DND-41 (cell line): ENCODE data around the gene EPC2.

Source experiments
- ATAC-seq: fragments of 200-7000 bp; cut with Tn5 transposase; 3 replicates; pipeline ENCODE4 v1.9.1; 2021; ENCODE audit warnings: low read depth; ENCODE audit not compliant: insufficient read depth
- DNase-seq: peaks from one replicate; pipeline ENCODE4 v3.0.0-alpha.2; 2020
- H2AFZ ChIP-seq: 2 replicates; pipeline ENCODE4 v1.6.0; 2012; ENCODE audit warnings: low read depth, low read length
- H3K27ac ChIP-seq: 2 replicates; pipeline ENCODE4 v1.5.1; 2012; ENCODE audit warnings: low read length, inconsistent platforms
- H3K27me3 ChIP-seq: fragments of 200-600 bp; sonication (generic); 2 replicates; pipeline ENCODE4 v1.6.0; 2012; ENCODE audit warnings: low read length, mild to moderate bottlenecking, inconsistent platforms; ENCODE audit not compliant: insufficient read depth, poor library complexity
- H3K36me3 ChIP-seq: 2 replicates; pipeline ENCODE4 v1.5.1; 2012; ENCODE audit warnings: low read length, inconsistent platforms; ENCODE audit not compliant: insufficient read depth
- H3K4me1 ChIP-seq: 2 replicates; pipeline ENCODE4 v1.5.1; 2012; ENCODE audit warnings: mild to moderate bottlenecking, low read length; ENCODE audit not compliant: insufficient read depth
- H3K4me2 ChIP-seq: 2 replicates; pipeline ENCODE4 v1.6.0; 2012; ENCODE audit warnings: mild to moderate bottlenecking, moderate library complexity, low read length, inconsistent platforms; ENCODE audit not compliant: insufficient read depth
- H3K4me3 ChIP-seq, 2 experiments: fragments of 200-600 bp in 1 of 2; shearing (Covaris generic) in 1 of 2; 2 replicates each; pipeline ENCODE4 v1.5.1; 2012 to 2016; ENCODE audit warnings: inconsistent platforms in 2 of 2, low read length in 2 of 2, mild to moderate bottlenecking in 2 of 2, low read depth in 1 of 2, moderate library complexity in 1 of 2
- H3K79me2 ChIP-seq: 2 replicates; pipeline ENCODE4 v1.6.0; 2012; ENCODE audit warnings: low read length, inconsistent platforms; ENCODE audit not compliant: insufficient read depth
- H3K9ac ChIP-seq: 2 replicates; pipeline ENCODE4 v1.6.0; 2012; ENCODE audit warnings: low read depth, mild to moderate bottlenecking, inconsistent platforms, low read length, moderate library complexity
- H3K9me3 ChIP-seq: 2 replicates; pipeline ENCODE4 v1.5.1; 2012; ENCODE audit warnings: low read length, moderate library complexity, mild to moderate bottlenecking, inconsistent platforms; ENCODE audit not compliant: insufficient read depth, severe bottlenecking
- H4K20me1 ChIP-seq: 2 replicates; pipeline ENCODE4 v1.6.0; 2012; ENCODE audit warnings: low read length; ENCODE audit not compliant: insufficient read depth
- CTCF ChIP-seq: IDR thresholded peaks from 2 replicates; pipeline ENCODE4 v1.5.1; 2012; ENCODE audit warnings: borderline replicate concordance, low read length, moderate library complexity, mild to moderate bottlenecking; ENCODE audit not compliant: poor library complexity, severe bottlenecking; ENCODE audit errors: extremely low read depth
- EZH2 ChIP-seq: IDR thresholded peaks from 3 replicates; pipeline ENCODE4 v1.6.1; 2012; ENCODE audit warnings: borderline replicate concordance, low read depth, mild to moderate bottlenecking, moderate library complexity, low read length, inconsistent platforms; ENCODE audit not compliant: severe bottlenecking

Gene EPC2

GRCh38 chr2:148613231-148614013 is 31.1 kb upstream of the EPC2 start:
- no peaks in the 10 kb centered on the region for H3K79me2 ChIP-seq
- TF ChIP-seq EZH2 (no peak), CTCF (no peak)

GRCh38 chr2:148614014-148614321 is 30.6 kb upstream of the EPC2 start:
- no peaks in the 10 kb centered on the region for H3K36me3 ChIP-seq
- no peaks in the 10 kb centered on the region for H3K9me3 ChIP-seq
- H3K79me2 ChIP-seq, result no peaks in the 10 kb centered on the region
- H3K9ac ChIP-seq, result no peak overlapping the region
- no peaks in the 10 kb centered on the region for H4K20me1 ChIP-seq
- ATAC-seq (no peak), DNase-seq (no peak)
- no peaks in the 10 kb centered on the region for H3K4me1 ChIP-seq
- peaks cover 9% of the 10 kb centered on the region for H3K27me3 ChIP-seq
- no peak overlapping the region for H2AFZ ChIP-seq
- no peak overlapping the region for H3K4me2 ChIP-seq
- no peak overlapping the region for H3K4me3 ChIP-seq
- H3K27ac ChIP-seq, result no peak overlapping the region
- TF ChIP-seq EZH2 (no peak), CTCF (no peak)

More at GRCh38 chr2:148613231-148614013, 31.1 kb upstream of the EPC2 start:
- H4K20me1 ChIP-seq, result no peaks in the 10 kb centered on the region
- H3K9me3 ChIP-seq, result no peaks in the 10 kb centered on the region
- no peaks in the 10 kb centered on the region for H3K36me3 ChIP-seq
- H3K4me3 ChIP-seq, result no peak overlapping the region
- peaks cover 9% of the 10 kb centered on the region for H3K27me3 ChIP-seq
- ATAC-seq (no peak), DNase-seq (no peak)
- H3K27ac ChIP-seq, result no peak overlapping the region
- no peak overlapping the region for H2AFZ ChIP-seq
- no peaks in the 10 kb centered on the region for H3K4me1 ChIP-seq
- no peak overlapping the region for H3K4me2 ChIP-seq
- H3K9ac ChIP-seq, result no peak overlapping the region

- no peak; the same call in 2 of the 3 replicates for ATAC-seq
- H2AFZ ChIP-seq, result no peak overlapping the region
Measured at GRCh38 chr2:148614322-148615049, 30.1 kb upstream of the EPC2 start.

More at GRCh38 chr2:148614322-148615049, 30.1 kb upstream of the EPC2 start:
- TF ChIP-seq EZH2 (no peak), CTCF (no peak)
- Histone ChIP-seq H3K36me3 (no peaks in the 10 kb centered on the region), H3K27ac (no peak overlapping the region), H3K27me3 (peaks cover 9% of the 10 kb centered on the region), H4K20me1 (no peaks in the 10 kb centered on the region), H3K4me1 (no peaks in the 10 kb centered on the region), H3K9me3 (no peaks in the 10 kb centered on the region), H3K4me2 (no peak overlapping the region), H3K4me3 (no peak overlapping the region), H3K9ac (no peak overlapping the region), H3K79me2 (no peaks in the 10 kb centered on the region)
- DNase-seq, result no peak
